HL-60 (cell line): ENCODE results near the gene USP11.

ENCODE experiments used
- DNase-seq, 2 experiments: peaks; one replicate each; pipeline ENCODE4 v3.0.0-alpha.2; 2010 to 2020; ENCODE audit warnings: low read depth in 1 of 2, low spot score in 1 of 2
- H3K27ac ChIP-seq: fragments of 250-450 bp; sonication (Bioruptor Pico); replicated peaks from 2 replicates; pipeline ENCODE4 v1.5.1; 2020; ENCODE audit warnings: mild to moderate bottlenecking, moderate library complexity
- H3K27me3 ChIP-seq: fragments of 250-450 bp; sonication (Bioruptor Pico); 2 replicates; pipeline ENCODE4 v1.5.1; 2021; ENCODE audit warnings: mild to moderate bottlenecking, moderate library complexity; ENCODE audit not compliant: insufficient read depth, poor library complexity, severe bottlenecking
- H3K4me3 ChIP-seq: replicated peaks from 2 replicates; pipeline ENCODE4 v1.5.1; 2011; ENCODE audit warnings: mild to moderate bottlenecking, control low read depth, low read length; ENCODE audit not compliant: insufficient read depth
- CTCF ChIP-seq: IDR thresholded peaks from one replicate; pipeline ENCODE4 v1.5.1; 2011; ENCODE audit warnings: low read length, control low read depth, inconsistent platforms; ENCODE audit not compliant: insufficient read depth
- GABPA ChIP-seq: IDR thresholded peaks from 2 replicates; pipeline ENCODE4 v1.6.1; 2012; ENCODE audit warnings: low read depth
- POLR2AphosphoS5 ChIP-seq: IDR thresholded peaks from 2 replicates; pipeline ENCODE4 v1.6.1; 2012; ENCODE audit warnings: low read depth
- REST ChIP-seq: IDR thresholded peaks from 2 replicates; pipeline ENCODE4 v1.6.1; 2012; ENCODE audit warnings: low read depth; ENCODE audit not compliant: insufficient replicate concordance
- SPI1 ChIP-seq: IDR thresholded peaks from 2 replicates; pipeline ENCODE4 v1.6.1; 2012; ENCODE audit warnings: low read depth, mild to moderate bottlenecking, borderline replicate concordance

Gene USP11

DNA sequence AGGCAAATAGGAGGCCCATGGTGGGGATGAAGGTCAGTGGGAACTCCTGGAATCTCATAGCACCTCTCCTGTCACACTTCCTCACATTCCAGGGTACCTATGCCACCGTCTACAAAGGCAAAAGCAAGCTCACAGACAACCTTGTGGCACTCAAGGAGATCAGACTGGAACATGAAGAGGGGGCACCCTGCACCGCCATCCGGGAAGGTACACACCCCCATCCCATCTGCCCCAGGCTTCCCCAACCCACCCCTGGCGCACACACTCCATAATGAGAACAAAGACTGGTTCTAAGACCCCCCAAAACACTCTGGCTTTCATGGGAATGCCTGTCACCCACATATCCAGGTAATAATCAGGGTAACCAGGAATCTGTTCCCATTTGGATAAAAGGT lies 7.9 kb upstream of the USP11 start:
- no peaks in the 10 kb centered on the region for H3K27me3 ChIP-seq
- no peak overlapping the region for H3K27ac ChIP-seq
- no peak for TF ChIP-seq CTCF
- TF ChIP-seq SPI1, result no peak
- no peak for TF ChIP-seq REST
- no peak for TF ChIP-seq GABPA
- TF ChIP-seq POLR2AphosphoS5, result no peak
- no peak for DNase-seq
- no peak overlapping the region for H3K4me3 ChIP-seq

GRCh38 chrX:47226071-47226470 lies 6.7 kb upstream of the USP11 start:
- no peaks in the 10 kb centered on the region for H3K27me3 ChIP-seq
- no peak for TF ChIP-seq POLR2AphosphoS5
- TF ChIP-seq GABPA, result no peak
- TF ChIP-seq CTCF, result no peak
- no peak for TF ChIP-seq SPI1
- TF ChIP-seq REST, result no peak
- H3K27ac ChIP-seq, result no peak overlapping the region
- DNase-seq, result no peak
- no peak overlapping the region for H3K4me3 ChIP-seq

GRCh38 chrX:47226531-47227333 lies 6.1 kb upstream of the USP11 start:
- Histone ChIP-seq H3K4me3 (no peak overlapping the region), H3K27me3 (no peaks in the 10 kb centered on the region), H3K27ac (no peak overlapping the region)
- no peak for DNase-seq
- TF ChIP-seq SPI1 (no peak), GABPA (no peak), POLR2AphosphoS5 (no peak), REST (no peak), CTCF (no peak)
